HG03108 (cell line): ENCODE data around the gene ABHD14A.
A peak's percentile ranks its signal among the peaks of the same experiment; 100 is the strongest.

ENCODE experiments used
- ATAC-seq: cut with Tn5 transposase; IDR thresholded peaks from one replicate; pipeline ENCODE4 v1.9.1; 2021; ENCODE audit warnings: moderate library complexity; ENCODE audit not compliant: unreplicated experiment

ABHD14A gene

GRCh38 chr3:52015438-52016228, 40.8 kb downstream of the ABHD14A start:
- ATAC-seq, result no peak

- no peak for ATAC-seq
Observed at GRCh38 chr3:52017586-52017985, 42.7 kb downstream of the ABHD14A start.

GRCh38 chr3:52018319-52019000, 43.6 kb downstream of the ABHD14A start:
- ATAC-seq, result no peak

- no peak for ATAC-seq
Observed at GRCh38 chr3:52019352-52020080, 44.7 kb downstream of the ABHD14A start.

GRCh38 chr3:52020796-52021195, 45.9 kb downstream of the ABHD14A start:
- ATAC-seq, result no peak

GRCh38 chr3:52021489-52022268, 46.8 kb downstream of the ABHD14A start:
- no peak for ATAC-seq

- ATAC-seq, result no peak
Observed at GRCh38 chr3:52022323-52023100, 47.6 kb downstream of the ABHD14A start.

GRCh38 chr3:52023101-52023770, 48.4 kb downstream of the ABHD14A start:
- no peak for ATAC-seq

- peak; percentile 72 for ATAC-seq
Observed at GRCh38 chr3:52023860-52024764, 49.2 kb downstream of the ABHD14A start.

- ATAC-seq, result no peak
Observed at GRCh38 chr3:52024765-52025452, 50.0 kb downstream of the ABHD14A start.

GRCh38 chr3:52025453-52025852, 50.6 kb downstream of the ABHD14A start:
- ATAC-seq, result no peak

GRCh38 chr3:52026041-52026440, 51.2 kb downstream of the ABHD14A start:
- ATAC-seq, result no peak

GRCh38 chr3:52028572-52028971, 53.7 kb downstream of the ABHD14A start:
- no peak for ATAC-seq

GRCh38 chr3:52029053-52029452, 54.2 kb downstream of the ABHD14A start:
- no peak for ATAC-seq

GRCh38 chr3:52029535-52029934, 54.7 kb downstream of the ABHD14A start:
- no peak for ATAC-seq
